HEK293 (cell line): ENCODE measurements around the gene KAT7.

Source experiments
- CTCF ChIA-PET: fragments of 350-600 bp; formaldehyde crosslinking; extraction: SDS; loops from one replicate; lab custom pipeline; 2021; ENCODE audit warnings: antibody characterized with exemption; lab: Yijun Ruan, JAX
- POLR2A ChIA-PET: fragments of 300-600 bp; formaldehyde crosslinking; extraction: SDS; loops from one replicate; lab custom pipeline; 2020; ENCODE audit warnings: antibody characterized with exemption, inconsistent platforms; lab: Yijun Ruan, JAX
- H3K27ac ChIP-seq: fragments of 200-500 bp; sonication (Bioruptor generic); 2 replicates; pipeline ENCODE4 v1.5.1; 2014; ENCODE audit warnings: low read depth, low read length, control low read depth, inconsistent platforms; ENCODE audit errors: extremely low read depth
- H3K36me3 ChIP-seq, 2 experiments: fragments of 200-500 bp in 1 of 2; sonication (Bioruptor generic) in 1 of 2; 1 replicate in 1 of 2; 2 replicates in 1 of 2; pipeline ENCODE4 v1.5.1; 2014 to 2017; ENCODE audit warnings: inconsistent platforms in 2 of 2, low read length in 2 of 2; ENCODE audit not compliant: control insufficient read depth in 2 of 2, insufficient read depth in 1 of 2
- H3K4me1 ChIP-seq: fragments of 200-500 bp; sonication (Bioruptor generic); 2 replicates; pipeline ENCODE4 v1.5.1; 2014; ENCODE audit warnings: mild to moderate bottlenecking, low read length, inconsistent platforms; ENCODE audit not compliant: control insufficient read depth, insufficient read depth
- H3K4me3 ChIP-seq: 2 replicates; pipeline ENCODE4 v1.5.1; 2011; ENCODE audit warnings: low read depth, mild to moderate bottlenecking, control low read depth, low read length, moderate library complexity
- H3K9me3 ChIP-seq: fragments of 200-500 bp; sonication (Bioruptor generic); 2 replicates; pipeline ENCODE4 v1.5.1; 2014; ENCODE audit warnings: low read depth, low read length, inconsistent platforms; ENCODE audit not compliant: control insufficient read depth, insufficient read depth
- BCL6B ChIP-seq: fragments of 450-650 bp; formaldehyde crosslinking; IDR thresholded peaks from 2 replicates; pipeline ENCODE4 v1.5.1; 2017; ENCODE audit warnings: missing biosample characterization, missing genetic modification characterization
- GLIS2 ChIP-seq: fragments of 450-650 bp; formaldehyde crosslinking; IDR thresholded peaks from 2 replicates; pipeline ENCODE4 v1.5.1; 2016; ENCODE audit warnings: missing biosample characterization, missing genetic modification characterization
- KLF1 ChIP-seq: fragments of 450-650 bp; formaldehyde crosslinking; IDR thresholded peaks from 2 replicates; pipeline ENCODE4 v1.5.1; 2016; ENCODE audit warnings: missing biosample characterization, missing genetic modification characterization
- MEIS1 ChIP-seq: sonication (generic); formaldehyde crosslinking; IDR thresholded peaks from 2 replicates; pipeline ENCODE4 v1.8.1; 2022; ENCODE audit warnings: missing genetic modification reagents, mild to moderate bottlenecking, borderline replicate concordance
- PRDM1 ChIP-seq: fragments of 450-650 bp; formaldehyde crosslinking; IDR thresholded peaks from 2 replicates; pipeline ENCODE4; 2016; ENCODE audit warnings: missing biosample characterization, missing genetic modification characterization
- ZBTB1 ChIP-seq: fragments of 450-650 bp; formaldehyde crosslinking; IDR thresholded peaks from 2 replicates; pipeline ENCODE4 v1.5.1; 2016; ENCODE audit warnings: missing biosample characterization, missing genetic modification characterization
- ZBTB17 ChIP-seq: fragments of 450-650 bp; formaldehyde crosslinking; IDR thresholded peaks from 2 replicates; pipeline ENCODE4 v1.5.1; 2016; ENCODE audit warnings: missing biosample characterization, missing genetic modification characterization
- ZFP37 ChIP-seq: fragments of 450-650 bp; formaldehyde crosslinking; IDR thresholded peaks from 2 replicates; pipeline ENCODE4 v1.5.1; 2016; ENCODE audit warnings: missing biosample characterization, missing genetic modification characterization
- ZFP41 ChIP-seq: fragments of 450-650 bp; formaldehyde crosslinking; IDR thresholded peaks from 2 replicates; pipeline ENCODE4 v1.5.1; 2016; ENCODE audit warnings: missing biosample characterization, missing genetic modification characterization, borderline replicate concordance
- ZNF146 ChIP-seq: fragments of 450-650 bp; formaldehyde crosslinking; IDR thresholded peaks from 2 replicates; pipeline ENCODE4 v1.5.1; 2016; ENCODE audit warnings: missing biosample characterization, missing genetic modification characterization
- ZNF175 ChIP-seq: fragments of 450-650 bp; formaldehyde crosslinking; IDR thresholded peaks from 2 replicates; pipeline ENCODE4 v1.5.1; 2016; ENCODE audit warnings: missing biosample characterization, missing genetic modification characterization
- ZNF184 ChIP-seq: fragments of 450-650 bp; IDR thresholded peaks from 2 replicates; pipeline ENCODE4 v1.5.1; 2018; ENCODE audit warnings: missing biosample characterization, mild to moderate bottlenecking, missing genetic modification characterization
- ZNF274 ChIP-seq, 2 experiments: fragments of 200-500 bp in 1 of 2; fragments of 450-650 bp in 1 of 2; sonication (Bioruptor generic) in 1 of 2; formaldehyde crosslinking in 1 of 2; IDR thresholded peaks; 2 replicates each; pipeline versions ENCODE4 v1.5.1 to v1.6.1; 2014 to 2016; ENCODE audit warnings: borderline replicate concordance in 1 of 2, inconsistent platforms in 1 of 2, low read length in 1 of 2, missing biosample characterization in 1 of 2, missing genetic modification characterization in 1 of 2
- ZNF366 ChIP-seq: fragments of 450-650 bp; formaldehyde crosslinking; conservative IDR thresholded peaks from 2 replicates; pipeline ENCODE4 v1.5.1; 2016; ENCODE audit warnings: missing biosample characterization, missing genetic modification characterization
- ZNF518A ChIP-seq: fragments of 450-650 bp; formaldehyde crosslinking; conservative IDR thresholded peaks from 2 replicates; pipeline ENCODE4 v1.5.1; 2016; ENCODE audit warnings: low read depth, missing biosample characterization, missing genetic modification characterization
- ZNF571 ChIP-seq: fragments of 450-650 bp; formaldehyde crosslinking; IDR thresholded peaks from 2 replicates; pipeline ENCODE4 v1.5.0; 2017; ENCODE audit warnings: missing biosample characterization, missing genetic modification characterization
- ZNF645 ChIP-seq: fragments of 450-650 bp; formaldehyde crosslinking; IDR thresholded peaks from 2 replicates; pipeline ENCODE4; 2016; ENCODE audit warnings: missing biosample characterization, missing genetic modification characterization
- ZNF837 ChIP-seq: fragments of 450-650 bp; formaldehyde crosslinking; IDR thresholded peaks from 2 replicates; pipeline ENCODE4 v1.5.1; 2016; ENCODE audit warnings: missing biosample characterization, missing genetic modification characterization

KAT7 gene

GRCh38 chr17:49836111-49837030 lies 47.9 kb downstream of the KAT7 start (continued):
- TF ChIP-seq MEIS1 (CRISPR knock-in tag) (no peak), ZNF366 (tag by site-specific recombination) (no peak), BCL6B (no peak), ZNF184 (tag by site-specific recombination) (no peak), ZNF274 (IDR thresholded peaks at IDR 0.05; ENCODE audit: low read length) (no peak), ZNF274 (tag by site-specific recombination; IDR thresholded peaks at IDR 0.05; ENCODE audit: borderline replicate concordance) (no peak), ZNF146 (tag by site-specific recombination) (no peak), ZBTB17 (tag by site-specific recombination) (no peak), ZNF571 (tag by site-specific recombination) (no peak), ZNF518A (tag by site-specific recombination) (no peak), ZNF837 (tag by site-specific recombination) (no peak), ZNF175 (tag by site-specific recombination) (no peak), ZNF645 (no peak), ZBTB1 (tag by site-specific recombination) (no peak), PRDM1 (tag by site-specific recombination) (no peak)
- TF ChIP-seq, all 188 proteins: peak for 0

GRCh38 chr17:49839455-49839854 lies 51.0 kb downstream of the KAT7 start:
- no peak for TF ChIP-seq ZFP37 (tag by site-specific recombination)
- peak; percentile 44; the same call in 1 of the 2 replicates for TF ChIP-seq GLIS2 (tag by site-specific recombination)
- TF ChIP-seq KLF1, result peak; percentile 50
- TF ChIP-seq ZNF645, result no peak
- no peak for TF ChIP-seq ZFP41 (tag by site-specific recombination)
- TF ChIP-seq, all 188 proteins: peak for 2
- peaks cover 4 to 41% of the 10 kb centered on the region in 2 experiments; a peak in 2 of 3 replicates for H3K36me3 ChIP-seq
- H3K27ac ChIP-seq, result no peak overlapping the region
- H3K9me3 ChIP-seq, result no peaks in the 10 kb centered on the region
- H3K4me1 ChIP-seq, result no peaks in the 10 kb centered on the region
- POLR2A ChIA-PET, result no interaction called here
- H3K4me3 ChIP-seq, result no peak overlapping the region
- CTCF ChIA-PET, result interaction anchor here (0.6 to 2.0 kb wide), 5 partner anchors 12 to 216 kb away, joined by 3 to 5 read pairs (median 3); no protein-coding TSS in a partner anchor
